NK-92 (cell line): Measurements from ENCODE around the gene INSRR.
A peak's percentile ranks its signal among the peaks of the same experiment; 100 is the strongest.

ENCODE experiments used
- DNase-seq: peaks from one replicate; lab custom pipeline; 2025; ENCODE audit not compliant: unreplicated experiment; lab: John Stamatoyannopoulos, UW

Gene INSRR

DNA sequence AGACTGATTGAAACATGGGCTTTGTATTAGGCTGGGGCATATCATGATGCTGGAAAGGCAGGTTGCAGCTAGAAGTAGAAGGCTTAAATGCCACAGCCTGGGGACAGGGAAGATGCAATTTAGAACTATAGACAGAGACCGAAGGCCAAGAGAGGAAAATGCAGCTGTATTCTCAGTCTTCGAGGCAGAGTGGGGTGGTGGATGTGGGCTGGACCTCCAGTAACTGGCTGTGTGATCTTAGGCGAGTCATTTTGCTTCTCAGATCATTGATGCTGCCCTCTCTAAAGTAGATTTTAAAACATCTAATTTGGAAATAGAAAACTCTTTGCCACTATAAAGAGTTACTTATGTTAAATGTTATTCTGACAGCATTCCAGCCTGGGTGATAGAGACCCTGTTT lies 24.6 kb downstream of the INSRR start:
- DNase-seq: no peak

DNA sequence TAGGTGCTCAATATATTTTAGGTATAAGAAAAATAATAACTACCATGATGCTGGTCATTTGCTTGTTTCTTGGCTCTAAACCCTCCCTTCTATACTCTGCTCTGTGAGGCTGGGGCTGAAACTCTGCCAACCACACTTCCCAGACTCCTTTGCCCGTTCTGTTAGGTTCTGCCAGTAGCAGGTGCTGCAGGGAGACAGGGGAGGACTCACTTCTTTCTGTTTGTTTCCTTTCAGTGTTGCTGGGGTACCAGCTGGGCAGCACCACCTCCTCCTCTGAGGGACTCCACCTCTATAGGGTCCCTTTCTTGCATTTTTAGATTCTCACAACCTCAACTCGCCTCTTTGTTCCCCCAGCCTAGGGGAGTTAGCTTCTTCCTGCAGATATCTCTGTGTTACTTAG lies 25.3 kb downstream of the INSRR start:
- no peak for DNase-seq

GRCh38 chr1:156832434-156832833 lies 26.5 kb downstream of the INSRR start:
- no peak for DNase-seq

GRCh38 chr1:156828400-156829124 lies 30.4 kb downstream of the INSRR start:
- DNase-seq: no peak

DNA sequence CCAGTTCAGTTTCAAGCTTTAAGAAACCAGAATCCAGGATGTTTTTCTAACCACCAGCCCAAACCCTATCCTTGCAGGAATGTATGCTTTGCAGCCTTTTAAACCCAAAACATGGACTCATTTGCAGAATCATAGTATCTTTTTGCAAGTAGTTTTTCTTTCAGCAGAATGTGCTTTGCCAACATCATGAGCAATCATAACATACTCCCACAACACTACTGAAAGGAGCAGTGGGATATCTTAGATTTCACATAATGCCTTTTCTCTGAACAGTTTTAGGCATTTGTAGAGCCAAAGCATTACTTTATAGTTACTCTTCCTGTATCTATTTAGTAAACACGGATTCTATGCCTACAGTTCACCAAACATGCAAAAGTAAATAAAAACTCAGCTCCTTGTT lies 32.3 kb downstream of the INSRR start:
- no peak for DNase-seq

DNA sequence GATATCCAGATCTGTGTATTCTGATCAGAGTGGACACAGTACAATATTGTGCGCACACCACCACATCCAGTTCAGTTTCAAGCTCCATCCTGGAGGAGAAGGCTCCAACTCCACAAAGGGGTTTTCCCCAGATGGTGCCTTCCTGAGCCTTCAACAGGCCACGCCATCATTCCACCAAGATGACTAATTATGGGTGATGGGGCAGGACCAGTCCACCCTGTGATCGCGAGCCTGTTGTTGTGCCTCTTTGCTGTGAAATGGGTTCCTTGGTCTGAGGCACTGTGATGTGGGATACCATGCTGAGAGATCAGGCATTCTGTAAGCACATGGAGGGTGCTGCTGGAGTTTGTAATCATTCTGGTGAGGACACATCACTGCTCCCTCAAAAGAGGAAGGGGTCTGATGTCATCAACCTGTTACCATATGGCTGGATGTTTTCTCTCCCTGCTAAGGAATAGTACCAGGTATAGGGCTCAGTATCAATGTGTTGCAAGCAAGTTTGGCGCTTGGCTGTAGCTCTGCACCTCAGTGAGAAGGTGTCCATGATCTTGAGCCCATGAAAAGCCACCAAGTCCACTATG lies 35.6 kb downstream of the INSRR start:
- DNase-seq: no peak

GRCh38 chr1:156822680-156823079 lies 36.2 kb downstream of the INSRR start:
- DNase-seq: no peak

- DNase-seq: no peak
Observed at GRCh38 chr1:156821801-156822200, 37.1 kb downstream of the INSRR start.

DNA sequence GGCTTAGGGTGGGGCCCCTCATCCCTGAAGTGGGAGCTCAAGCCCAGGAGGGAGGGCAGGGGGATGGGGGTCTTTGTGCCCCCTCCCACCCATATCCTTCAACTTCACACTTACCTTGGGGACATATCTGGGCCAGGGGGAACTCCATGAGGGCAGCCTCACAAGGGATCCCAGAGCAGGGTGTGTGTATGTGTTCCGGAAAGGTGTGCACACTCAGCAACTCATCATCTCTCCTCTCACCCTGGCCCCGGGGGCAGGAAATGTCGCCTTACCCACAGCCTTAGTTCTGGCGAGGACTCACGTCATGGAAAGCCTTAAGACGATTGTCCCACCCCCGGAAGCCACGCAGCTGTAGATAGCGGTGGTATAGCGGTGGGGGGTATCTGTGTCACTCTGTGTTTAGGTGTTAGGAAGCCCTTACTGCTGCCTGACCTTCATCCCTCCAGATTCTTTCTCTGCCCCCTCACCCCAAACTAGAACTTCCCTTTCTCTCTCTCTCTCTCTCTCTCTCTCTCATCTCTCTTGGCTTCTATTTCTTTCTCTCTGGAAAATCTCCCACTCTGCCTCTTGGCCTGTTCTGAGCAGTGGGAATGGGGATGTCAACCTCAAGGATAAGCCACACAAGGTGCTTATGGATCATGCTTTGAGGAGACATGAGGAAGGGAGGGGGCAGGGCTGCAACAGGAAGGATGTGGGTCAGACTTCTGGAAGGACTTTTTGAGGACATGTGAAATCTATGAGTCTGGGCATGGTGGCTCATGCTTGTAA lies 42.2 kb downstream of the INSRR start, which contains the start of gene SH2D2A:
TSS of gene SH2D2A (minus strand) at position 288 of the 768 bp plus-strand sequence. CDS start at position 148, 140 bp downstream.
- peak; percentile 91 for DNase-seq

GRCh38 chr1:156815961-156816422 lies 42.9 kb downstream of the INSRR start:
- no peak for DNase-seq

DNA sequence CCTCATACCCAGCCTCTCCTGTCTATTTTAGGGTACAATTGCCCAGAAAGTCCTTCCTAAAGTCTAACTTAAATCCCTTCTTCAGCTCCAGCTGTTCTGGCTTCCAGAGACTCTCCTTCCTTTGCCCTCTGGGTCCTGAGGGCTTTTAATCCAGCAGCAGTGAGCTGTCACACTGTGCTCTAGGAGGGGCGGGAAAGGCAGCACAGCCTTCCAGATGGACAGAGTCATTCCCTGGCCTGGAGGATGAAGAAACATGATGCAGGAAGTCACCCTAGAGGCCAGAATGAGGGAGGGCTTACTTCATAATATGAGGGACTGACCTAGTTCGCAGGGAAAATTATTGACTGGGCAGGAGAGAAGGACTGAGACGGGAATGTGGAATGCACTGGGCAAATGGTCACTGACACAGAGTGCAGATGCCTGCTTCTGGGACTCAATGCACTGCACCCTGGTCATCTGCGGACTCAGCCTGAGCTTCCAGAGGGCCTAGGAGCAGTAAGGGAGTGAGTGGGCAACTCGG lies 43.5 kb downstream of the INSRR start:
- no peak for DNase-seq

DNA sequence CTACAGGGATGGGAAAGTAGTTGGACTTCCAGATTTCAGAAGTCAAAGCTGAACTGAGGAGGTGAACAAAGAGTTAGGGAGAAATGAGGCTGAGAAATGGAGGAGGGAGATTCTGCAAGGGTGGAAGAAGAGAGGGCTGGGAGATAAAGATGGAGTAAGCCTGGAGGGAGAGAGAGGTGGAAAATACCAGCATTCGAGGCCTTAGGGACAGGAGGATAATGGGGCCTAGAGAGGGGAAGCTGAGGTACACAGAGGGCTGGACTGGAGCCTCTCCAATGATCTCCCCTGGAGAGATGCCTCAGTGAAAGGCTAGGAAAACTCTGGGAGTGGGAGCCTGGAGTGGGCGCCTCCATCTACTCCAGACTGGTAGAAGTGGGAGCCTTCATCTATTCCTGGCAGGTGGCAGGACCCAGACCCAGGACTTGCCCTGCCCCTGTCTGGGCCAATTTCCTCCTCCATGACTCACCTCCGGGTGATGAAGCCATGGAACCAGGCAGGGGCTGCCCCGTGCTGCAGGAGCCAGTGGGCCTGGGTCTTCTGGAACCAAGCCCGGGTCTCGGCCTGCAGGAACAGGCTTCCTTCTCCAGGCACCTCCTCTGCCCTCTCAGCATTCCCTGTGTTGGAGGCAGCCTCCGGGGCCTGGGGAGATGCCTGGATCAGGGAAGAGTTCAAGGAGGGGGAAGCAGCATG lies 44.2 kb downstream of the INSRR start:
- DNase-seq: no peak

DNA sequence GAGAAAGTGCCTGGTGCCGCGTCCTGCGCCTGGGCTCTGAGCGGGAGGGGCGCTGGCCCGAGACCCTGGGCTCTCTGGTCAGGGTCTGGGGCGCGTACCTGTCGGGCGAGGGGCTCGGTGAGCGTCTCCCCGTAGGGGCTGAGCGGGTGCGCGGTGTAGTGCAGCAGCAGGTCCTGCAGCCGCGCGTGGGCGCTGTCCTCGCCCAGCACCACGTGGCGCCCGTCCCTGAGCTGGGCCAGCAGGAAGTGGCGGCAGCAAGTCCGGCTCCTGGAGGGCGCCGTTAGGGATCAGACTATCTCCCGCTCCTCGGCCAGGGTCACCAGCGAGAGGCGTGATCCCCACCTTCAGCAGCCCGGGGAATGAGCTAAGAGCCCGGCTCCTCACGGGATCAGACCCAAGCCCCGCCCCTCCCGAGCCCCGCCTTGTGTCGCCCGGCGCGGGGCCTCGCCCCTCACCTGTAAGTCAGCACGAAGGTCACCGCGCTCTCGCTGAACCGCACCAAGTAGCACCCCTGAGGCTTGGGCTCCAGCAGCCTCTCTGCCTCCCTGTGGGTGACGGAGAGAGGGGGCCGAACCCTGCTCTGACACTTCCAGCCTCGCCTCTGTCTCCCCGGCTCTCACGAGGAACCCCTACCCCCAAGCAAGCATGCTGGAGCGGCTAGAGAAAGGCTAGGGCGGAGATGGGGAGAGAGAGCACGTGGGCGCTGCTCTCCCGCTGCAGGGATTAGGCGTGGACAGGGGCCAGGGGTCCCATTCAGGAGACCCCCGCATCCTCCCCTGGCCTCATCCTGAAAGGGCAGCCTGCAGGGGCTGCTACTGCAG lies 45.0 kb downstream of the INSRR start:
- DNase-seq: no peak

DNA sequence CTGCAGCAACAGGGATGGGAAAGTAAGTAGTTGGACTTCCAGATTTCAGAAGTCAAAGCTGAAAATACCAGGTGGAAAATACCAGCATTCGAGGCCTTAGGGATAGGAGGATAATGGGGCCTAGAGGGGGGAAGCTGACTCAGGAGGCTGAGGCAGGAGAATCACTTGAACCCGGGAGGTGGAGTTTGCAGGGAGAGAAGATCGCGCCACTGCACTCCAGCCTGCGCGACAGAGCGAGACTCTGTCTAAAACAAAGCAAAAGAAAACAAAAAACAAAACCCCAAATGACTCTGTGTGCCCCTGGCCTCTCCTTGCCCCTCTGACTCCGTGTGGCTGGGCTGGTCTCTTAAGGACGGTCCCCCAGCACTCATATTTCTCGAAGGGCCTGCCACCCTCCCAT lies 45.6 kb downstream of the INSRR start:
- no peak for DNase-seq

- no peak for DNase-seq
Observed at GRCh38 chr1:156812293-156812990, 46.5 kb downstream of the INSRR start.

DNA sequence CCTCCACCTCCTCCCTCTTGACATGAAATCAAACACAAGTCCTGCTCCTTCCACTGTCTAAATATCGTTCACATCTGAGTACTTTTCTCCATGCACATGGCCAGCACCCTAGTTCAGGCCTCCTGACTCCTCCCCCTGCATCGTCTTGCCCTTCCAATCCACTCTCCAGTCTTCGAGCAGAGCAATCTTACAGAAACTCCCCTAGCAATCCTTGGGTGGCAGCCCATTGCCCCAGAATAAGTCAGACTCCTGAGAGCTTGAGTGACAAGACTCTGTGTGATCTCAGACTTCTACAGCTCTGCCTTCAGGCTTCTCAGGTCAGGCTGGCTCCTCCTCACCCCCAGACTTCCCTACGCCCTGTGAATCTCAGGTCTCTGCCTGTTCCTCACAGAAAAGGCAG lies 47.7 kb downstream of the INSRR start:
- no peak for DNase-seq

DNA sequence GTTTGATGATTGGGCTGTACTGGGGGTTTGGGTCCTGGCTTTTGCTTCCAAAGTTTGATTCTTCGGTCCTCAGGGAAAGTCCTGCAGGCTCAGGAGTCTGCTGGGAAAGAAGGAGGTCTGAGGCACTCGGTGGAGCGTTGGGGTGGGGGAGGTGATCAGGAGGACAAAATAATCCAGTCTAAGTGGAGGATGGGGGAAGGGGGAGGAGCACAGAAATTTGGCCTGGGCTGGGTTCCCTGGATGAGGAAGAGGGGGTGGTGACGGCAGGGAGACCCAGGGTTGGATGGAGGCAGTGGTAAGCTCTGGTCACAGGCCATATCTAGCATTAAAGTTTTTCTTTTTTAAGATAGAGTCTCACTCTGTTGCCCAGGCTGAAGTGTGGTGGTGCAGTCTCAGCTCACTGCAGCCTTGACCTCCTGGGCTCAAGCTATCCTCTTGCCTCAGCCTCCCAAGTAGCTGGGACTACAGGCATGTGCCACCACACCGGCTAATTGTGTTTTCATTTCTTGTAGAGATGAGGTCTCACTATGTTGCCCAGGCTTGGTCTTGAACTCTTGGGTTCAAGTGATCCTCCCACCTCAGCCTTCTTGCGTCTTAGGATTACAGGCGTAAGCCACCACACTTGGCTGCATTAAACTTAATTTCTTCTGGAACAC lies 49.1 kb downstream of the INSRR start:
- DNase-seq: no peak

- DNase-seq: no peak
Observed at GRCh38 chr1:156809281-156809680, 49.6 kb downstream of the INSRR start.
